Heart left ventricle (tissue), 13 donors: ENCODE results near the gene PLCG2.

Experiments
- CTCF ChIP-seq, 12 donors: fragments of 200-600 bp; sonication (generic) in 4 of 12; IDR thresholded peaks; one replicate each; pipeline versions ENCODE4 v1.5.0 to v1.8.0; 2018 to 2022; ENCODE audit warnings: antibody characterized with exemption in 12 of 12, mild to moderate bottlenecking in 5 of 12
- POLR2A ChIP-seq, 2 donors: fragments of 450-650 bp; IDR thresholded peaks; one replicate each; pipeline ENCODE4 v1.6.1; 2017; ENCODE audit warnings: antibody characterized with exemption in 2 of 2, mild to moderate bottlenecking in 2 of 2, moderate library complexity in 2 of 2
- donor health status: ischemic (EF 13 %, LVEDD 7.1; RV severe dilation, severe dysfunction).
- donor health status: DM: no; HTN: yes; CAD: no.
- donor health status: DM: no; HTN: no; CAD: no.
- donor health status: ischemic (EF 25% LVEDD 6.9; RV normal size, moderate dysfunction).
- donor health status: ischemic (EF 25% LVEDD 5.7; RV mildly dilated, moderate dysfunction).
- donor health status: ischemic (EF 35%, LVEDD 5.7; RV mildly dilated, moderate dysfunction).
- donor health status: nonischemic (EF 11% LVEDD 7.7; RV severe dilation, severe dysfunction).
- donor health status: DM: yes; HTN: yes; CAD: no.
- donor health status: PGD.
- donor health status: ischemic (EF 29% LVEDD 5.4; RV normal size, mild dysfunction).
- donor health status: nonischemic (EF 23%, LVEDD 6.1; RV moderate dilation, normal function).

DNA sequence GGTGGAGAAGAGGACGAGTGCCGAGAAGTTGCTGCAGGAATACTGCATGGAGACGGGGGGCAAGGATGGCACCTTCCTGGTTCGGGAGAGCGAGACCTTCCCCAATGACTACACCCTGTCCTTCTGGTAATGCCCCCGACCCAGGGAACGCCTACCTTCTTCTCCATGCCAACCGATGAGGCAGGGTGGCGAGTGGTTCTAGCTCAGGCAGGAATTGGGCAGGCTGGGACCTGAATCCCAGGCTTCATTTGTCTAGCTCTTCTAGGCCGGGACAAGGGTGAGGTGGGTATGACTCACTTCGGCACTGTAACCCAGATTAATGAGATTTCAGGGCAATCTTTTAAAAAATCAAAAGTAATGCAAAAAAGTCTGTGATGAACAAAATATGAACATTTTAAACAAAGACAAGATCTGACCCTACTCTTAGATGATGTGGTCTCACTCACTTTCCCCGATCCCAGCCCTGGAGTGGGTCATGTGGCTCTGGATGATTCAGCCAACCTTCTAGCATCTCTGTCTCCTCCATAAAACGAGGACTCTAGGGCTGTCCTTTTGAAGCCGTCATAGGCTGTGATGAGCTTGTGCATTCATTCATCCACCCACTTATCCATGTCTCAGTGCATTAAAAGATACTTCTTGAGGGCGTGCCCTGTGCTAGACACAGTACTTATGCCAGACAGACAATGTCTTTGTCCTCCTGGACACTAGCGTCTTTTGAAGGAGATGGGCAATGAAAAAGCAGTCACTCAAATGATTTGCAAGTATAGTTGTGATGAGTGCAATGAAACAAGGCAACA, 129.6 kb downstream of the PLCG2 start:
- TF ChIP-seq POLR2A (IDR thresholded peaks at IDR 0.05) (no peak), CTCF (IDR thresholded peaks at IDR 0.05) (no peak)
